ENCODE data around the gene PPP1R15A.
A peak's percentile ranks its signal among the peaks of the same experiment; 100 is the strongest.
"Not testable (repeated sequence)": the region's sequence is repeated elsewhere in the genome, so short reads cannot be mapped to it uniquely, and the experiment has no call there.

PPP1R15A gene

DNA sequence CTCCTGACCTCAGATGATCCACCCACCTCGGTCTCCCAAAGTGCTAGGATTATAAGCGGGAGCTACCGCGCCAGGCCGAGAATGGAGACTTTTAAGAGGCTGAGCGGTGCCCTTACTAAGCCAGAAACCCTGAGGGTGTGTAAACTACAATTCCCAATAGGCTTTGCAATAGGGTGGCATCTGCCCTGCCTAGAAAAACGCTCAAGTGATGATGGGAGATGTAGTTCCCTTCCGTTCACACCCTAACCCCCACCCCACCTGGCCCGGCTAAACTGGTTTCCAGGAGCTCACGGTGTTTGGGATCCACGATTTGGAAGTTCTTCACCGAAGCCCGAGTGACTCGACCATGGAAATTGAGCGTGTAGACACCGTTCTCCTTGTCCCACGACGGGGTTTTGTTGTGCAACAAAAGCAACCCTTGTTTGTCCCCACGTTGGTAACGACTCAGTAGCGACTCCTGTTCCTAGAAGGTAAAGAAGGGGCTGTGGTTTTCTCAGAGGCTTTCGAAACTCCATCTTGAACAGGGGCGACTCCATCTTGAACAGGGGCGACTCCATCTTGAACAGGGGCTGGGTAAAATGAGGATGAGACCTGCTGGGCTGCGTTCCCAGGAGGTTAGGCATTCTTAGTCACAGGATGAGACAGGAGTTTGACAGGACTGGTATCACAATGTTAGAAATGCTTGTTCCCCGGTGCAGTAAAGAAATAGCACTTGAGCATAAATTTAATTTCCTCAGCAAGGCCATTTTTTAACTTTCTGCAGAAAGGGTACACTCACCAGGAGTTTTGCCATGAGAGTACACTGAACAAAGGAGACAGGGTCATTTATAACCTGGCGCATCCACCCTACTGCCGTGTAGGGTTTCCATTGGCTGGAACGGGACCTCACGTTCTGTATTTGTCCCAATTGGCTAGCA, 9.8 kb downstream of the PPP1R15A start:
- peak; percentile 39 for DNase-seq (ENCODE audit: low read depth)

DNA sequence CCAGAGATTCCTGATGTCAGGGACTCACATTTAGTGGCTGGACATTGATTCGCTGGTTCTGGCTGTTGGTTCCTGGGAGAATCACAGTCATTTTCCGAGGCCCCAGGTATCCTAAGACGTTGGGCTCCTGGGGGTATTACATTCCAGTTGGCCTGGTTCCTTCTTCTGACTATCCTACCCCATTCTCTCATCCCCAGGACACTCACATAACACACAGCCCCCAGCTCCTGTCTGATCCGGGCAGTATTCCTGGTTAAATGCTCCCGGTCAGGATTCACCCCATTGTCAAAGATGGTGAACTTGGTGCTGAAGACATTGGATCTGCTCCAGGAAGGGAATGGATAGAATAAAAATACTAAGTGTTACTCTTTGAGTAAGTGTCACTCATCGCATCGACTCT, 11.5 kb downstream of the PPP1R15A start:
- DNase-seq (ENCODE audit: low read depth), result no peak

DNA sequence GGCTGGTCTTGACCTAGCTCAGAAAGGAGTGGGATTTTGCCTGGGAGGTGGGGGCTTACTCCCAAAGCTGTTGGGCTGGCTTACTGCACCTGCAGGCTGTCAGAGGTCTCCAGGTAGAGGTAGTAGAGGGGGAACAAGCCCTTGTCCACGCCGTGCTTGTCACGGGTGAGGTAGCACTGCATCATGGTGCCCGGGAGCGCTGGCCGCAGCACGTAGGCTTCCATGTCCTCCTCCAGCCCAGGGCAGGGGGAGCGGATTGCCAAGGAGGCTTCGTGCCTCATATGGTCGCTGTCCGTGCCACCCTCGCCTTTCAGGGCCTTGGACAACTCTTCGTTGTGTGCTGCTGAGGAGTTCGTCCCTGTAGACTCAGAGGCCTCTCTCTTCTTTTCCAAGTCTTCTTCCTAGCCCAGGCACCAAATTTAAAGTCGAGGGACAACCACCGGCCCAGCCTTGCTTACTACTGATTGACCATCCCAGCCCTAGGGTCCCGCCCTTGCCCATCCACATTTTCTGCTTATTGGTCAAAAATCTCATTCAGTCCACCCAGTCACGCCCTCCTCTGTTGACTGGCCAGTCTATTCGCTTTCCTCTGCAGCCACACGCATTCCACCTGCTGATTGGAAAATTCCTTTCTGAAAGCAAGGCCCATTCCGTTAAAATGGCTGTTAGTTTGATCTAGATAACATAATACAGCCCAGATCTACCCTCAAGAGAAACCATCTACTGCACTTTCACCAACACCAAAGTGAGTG, 15.8 kb downstream of the PPP1R15A start:
- no peak for DNase-seq (ENCODE audit: low read depth)

DNA sequence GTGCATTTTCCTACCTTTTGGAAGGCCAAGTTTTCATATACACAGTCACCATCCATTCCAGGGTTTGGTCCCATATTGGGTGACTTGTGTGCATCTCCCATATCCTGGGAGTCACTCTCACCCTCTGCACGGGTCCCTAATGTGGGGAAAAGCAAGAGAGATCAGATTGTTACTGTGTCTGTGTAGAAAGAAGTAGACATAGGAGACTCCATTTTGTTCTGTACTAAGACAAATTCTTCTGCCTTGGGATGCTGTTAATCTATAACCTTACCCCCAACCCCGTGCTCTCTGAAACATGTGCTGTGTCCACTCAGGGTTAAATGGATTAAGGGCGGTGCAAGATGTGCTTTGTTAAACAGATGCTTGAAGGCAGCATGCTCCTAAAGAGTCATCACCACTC, 17.3 kb downstream of the PPP1R15A start:
- not testable (repeated sequence) for DNase-seq (ENCODE audit: low read depth)

DNA sequence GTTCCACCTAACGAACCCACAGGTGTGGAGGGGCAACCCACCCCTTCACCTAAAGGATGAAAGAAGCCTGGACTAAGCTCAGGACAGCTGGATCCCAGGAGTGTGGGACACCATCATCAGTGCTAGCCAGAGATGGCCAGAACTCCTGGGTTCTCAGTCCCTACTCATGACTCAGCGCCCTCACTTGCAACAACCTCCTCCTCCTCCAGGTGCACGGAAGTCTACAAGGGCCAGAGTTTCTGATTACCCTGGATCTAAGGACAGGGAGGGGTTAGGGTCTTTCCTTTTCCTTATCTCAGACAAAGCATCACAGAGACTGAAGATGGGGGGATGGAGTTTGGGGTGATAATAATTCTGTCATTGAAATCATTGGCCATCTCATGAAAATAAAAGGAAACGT, 18.3 kb downstream of the PPP1R15A start:
- no peak for DNase-seq (ENCODE audit: low read depth)

DNA sequence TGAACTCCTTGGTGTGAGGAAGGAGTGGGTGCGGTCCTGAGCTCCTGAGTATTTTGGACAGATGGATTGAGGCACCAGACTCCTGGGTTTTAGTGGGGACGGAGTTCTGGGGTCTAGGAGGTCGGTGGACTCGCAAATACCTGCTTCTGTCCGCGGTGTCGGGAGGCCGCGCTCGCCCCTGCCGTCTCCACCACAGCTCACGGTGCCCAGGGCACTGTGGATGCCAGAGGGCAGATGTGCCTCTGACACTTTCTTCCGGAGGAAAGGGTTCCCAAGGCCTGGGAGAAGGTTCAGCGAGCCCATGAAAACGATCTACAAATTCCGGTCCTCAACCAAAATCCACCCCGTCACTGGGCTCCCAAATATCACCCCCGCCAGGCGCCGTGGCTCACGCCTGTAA, 23.0 kb downstream of the PPP1R15A start:
- DNase-seq (ENCODE audit: low read depth), result no peak

DNA sequence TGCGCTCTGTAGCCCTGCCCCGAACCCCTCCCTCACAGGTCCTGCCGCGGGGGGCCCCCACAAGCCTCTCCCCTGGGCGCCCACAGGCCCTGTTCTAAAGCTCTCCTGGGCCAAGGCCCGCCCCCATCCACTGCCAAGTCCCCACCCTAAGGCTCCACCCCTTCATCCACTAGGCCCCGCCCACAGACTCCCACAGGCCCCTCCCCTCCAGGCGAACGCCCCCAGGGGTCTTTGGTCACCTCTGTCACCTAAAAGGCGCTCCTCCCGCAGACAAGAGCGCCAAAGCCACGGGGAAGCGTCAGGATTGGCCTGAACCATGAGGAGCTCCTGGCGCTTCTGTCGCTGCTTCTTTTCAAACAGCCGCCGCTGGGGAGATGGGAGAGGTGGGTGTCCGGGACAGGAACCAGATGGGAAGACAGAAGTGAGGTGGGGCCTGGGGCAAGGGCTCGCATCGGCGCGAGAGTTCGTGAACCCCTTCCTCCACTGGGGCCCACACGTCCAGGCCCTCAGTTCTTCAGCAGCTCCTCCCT, 24.0 kb downstream of the PPP1R15A start:
- peak; percentile 57 for DNase-seq (ENCODE audit: low read depth)

DNA sequence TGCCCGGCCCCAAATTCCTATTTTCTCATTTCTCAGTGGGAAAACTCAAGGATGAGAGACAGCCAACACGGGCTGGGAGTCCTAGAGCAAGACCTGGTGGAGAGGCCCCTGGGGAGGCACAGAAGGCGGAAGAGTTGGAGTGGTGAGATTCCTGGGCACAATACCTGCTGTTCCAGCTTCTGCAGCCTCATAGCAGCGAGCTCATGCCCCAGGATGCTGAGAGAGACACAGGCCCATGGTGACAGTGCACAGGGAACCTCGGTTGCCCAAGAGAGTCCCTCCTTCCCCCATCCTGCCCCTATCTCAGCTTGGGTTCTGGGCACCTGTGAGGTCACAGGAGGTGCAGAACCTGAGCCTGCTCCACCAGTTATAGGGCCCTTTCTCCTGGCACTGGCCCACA, 25.0 kb downstream of the PPP1R15A start:
- no peak for DNase-seq (ENCODE audit: low read depth)

DNA sequence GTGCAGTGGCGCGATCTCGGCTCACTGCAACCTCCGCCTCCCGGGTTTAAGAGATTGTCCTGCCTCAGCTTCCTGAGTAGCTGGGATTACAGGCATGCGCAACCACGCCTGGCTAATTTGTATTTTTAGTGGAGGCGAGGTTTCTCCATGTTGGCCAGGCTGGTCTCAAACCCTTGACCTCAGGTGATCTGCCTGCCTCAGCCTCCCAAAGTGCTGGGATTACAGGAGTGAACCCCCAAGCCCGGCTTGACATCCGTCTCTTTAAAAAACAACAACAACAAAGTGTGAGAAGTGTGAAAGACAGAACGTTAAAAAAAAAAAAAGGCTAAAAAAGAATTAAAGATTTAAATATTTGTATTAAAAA, 27.1 kb downstream of the PPP1R15A start:
- not testable (repeated sequence) for DNase-seq (ENCODE audit: low read depth)

DNA sequence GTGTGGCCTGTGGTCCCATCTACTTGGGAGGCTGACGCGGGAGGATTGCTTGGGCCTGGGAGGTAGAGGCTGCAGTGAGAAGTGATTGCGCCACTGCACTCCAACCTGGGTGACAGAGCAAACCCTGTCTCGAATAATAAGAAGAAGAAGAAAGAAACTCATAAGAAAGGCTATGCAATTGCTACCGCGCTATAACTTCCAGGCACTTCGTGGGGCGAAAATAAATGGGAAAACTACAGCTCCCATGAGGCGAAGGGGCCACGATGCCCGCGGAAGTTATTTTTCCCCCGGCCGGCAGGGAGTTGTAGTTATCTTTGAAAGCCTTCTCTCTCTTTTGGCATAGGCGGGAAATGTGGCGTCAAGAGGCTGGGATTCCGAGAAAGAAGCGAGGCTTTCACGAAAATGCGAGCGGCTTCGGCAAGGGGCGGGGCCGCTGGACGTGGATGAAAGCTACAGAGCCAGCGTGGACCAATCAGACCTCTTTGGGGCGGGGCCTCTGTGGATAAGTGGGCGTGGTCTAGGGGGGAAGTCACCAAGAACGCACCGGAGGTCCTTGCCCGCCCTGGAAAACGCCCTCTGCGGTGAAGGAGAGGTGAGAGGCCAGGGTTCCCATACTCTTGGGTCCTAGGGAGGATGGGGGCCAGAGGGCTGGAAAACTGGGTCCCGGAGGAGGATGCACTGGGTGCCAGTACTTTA, 27.7 kb downstream of the PPP1R15A start, which contains the start of gene NUCB1:
TSS of gene NUCB1 (plus strand) at position 532 of the 696 bp plus-strand sequence. CDS start 485 bp downstream, outside the sequence.
- DNase-seq (ENCODE audit: low read depth), result peak; percentile 99

DNA sequence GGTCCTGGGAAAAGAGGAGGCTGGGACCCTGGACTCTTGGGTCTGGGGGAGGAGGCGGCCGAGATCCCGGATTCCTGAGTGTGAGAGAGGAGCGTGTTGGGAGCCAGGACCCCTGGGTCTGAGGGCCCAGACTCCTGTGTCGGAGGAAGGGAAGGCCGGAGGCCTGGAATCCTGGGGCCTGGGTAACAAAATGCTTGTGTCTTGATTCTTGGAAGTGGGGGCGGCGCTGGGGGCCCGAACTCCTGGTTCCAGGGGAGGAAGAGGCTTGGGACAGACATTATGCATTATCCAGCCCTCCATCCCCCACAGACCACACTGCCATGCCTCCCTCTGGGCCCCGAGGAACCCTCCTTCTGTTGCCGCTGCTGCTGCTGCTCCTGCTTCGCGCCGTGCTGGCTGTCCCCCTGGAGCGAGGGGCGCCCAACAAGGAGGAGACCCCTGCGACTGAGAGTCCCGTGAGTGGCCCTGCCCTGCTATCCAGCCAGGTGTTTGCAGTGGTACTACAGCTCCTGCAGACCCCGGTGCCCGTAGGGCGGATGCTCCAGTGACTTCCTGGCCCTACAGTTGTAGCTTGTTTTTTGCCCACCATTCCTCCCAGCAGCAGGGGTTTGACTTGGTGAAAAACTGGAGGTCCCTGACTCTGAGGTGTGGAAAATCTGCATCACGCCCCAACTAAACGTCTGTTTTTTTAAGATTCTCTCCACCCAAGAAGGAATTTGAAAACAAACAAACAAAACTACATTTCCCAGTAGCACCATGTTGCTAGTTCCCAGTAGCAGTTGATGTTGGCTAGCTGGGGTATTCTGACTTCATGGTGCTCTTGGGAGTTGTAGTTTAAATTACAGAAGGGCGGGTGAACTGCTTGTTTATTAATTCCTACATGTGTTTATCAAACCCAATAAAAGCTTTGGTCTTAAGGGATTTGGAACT, 28.5 kb downstream of the PPP1R15A start:
- peak; percentile 57 for DNase-seq (ENCODE audit: low read depth)

DNA sequence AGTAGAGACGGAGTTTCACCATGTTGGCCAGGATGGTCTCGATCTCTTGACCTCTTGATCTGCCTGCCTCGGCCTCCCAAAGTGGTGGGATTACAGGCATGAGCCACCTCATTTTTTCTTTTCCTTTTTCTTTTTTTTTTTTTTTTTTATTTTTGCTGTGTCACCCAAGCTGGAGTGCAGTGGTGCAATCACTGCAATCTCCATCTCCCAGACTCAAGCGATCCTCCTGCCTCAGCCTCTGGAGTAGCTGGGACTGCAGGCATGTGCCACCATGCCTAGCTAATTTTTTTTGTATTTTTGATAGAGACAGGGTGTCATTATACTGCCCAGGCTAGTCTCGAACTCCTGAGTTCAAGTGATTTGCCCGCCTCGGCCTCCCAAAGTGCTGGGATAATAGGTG, 30.1 kb downstream of the PPP1R15A start:
- DNase-seq (ENCODE audit: low read depth), result not testable (repeated sequence)

DNA sequence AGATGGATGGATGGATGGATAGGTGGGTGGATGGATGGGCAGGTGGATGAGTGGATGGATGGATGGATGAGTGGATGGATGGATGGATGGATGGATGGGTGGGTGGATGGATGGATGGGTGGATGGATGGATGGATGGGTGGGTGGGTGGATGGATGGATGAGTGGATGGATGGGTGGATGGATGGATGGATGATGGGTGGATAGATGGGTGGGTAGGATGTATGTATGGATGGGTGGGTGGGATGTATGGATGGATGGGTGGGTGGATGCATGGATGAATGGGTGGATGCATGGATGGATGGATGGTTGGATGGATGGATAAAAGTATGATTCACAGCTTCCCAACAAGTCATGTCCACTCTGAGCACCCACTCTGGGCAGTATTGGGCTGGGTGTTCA, 31.6 kb downstream of the PPP1R15A start:
- DNase-seq (ENCODE audit: low read depth), result not testable (repeated sequence)

DNA sequence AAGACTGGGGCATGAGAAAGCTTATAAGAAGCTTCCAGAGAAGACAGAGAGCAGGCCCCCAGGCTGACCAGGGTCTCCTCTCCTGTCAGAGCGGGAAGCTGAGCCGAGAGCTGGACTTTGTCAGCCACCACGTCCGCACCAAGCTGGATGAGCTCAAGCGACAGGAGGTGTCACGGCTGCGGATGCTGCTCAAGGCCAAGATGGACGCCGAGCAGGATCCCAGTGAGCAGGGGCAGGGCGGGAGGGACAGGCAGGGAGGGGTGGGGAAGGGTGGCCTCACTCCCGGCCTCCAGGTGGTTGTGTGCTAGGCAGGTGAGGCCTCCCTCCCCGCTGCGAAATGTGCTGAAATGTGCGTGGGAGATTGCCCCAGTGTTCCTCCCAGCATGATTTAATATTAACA, 33.4 kb downstream of the PPP1R15A start:
- DNase-seq (ENCODE audit: low read depth), result no peak

DNA sequence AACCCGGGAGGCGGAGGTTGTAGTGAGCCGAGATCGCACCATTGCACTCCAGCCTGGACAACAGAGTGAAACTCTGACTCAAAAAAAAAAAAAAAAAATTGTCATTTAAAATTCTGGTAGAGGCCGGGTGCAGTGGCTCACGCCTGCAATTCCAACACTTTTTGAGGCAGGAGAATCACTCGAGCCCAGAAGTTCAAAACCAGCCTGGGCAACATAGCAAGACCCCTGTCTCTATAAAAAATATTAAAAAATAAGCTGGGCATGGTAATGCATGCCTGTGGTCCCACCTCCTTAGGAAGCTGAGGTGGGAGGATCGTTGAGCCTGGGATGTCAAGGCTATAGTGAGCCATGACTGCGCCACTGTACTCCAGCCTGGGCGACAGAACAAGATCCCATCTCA, 34.1 kb downstream of the PPP1R15A start:
- DNase-seq (ENCODE audit: low read depth), result no peak

DNA sequence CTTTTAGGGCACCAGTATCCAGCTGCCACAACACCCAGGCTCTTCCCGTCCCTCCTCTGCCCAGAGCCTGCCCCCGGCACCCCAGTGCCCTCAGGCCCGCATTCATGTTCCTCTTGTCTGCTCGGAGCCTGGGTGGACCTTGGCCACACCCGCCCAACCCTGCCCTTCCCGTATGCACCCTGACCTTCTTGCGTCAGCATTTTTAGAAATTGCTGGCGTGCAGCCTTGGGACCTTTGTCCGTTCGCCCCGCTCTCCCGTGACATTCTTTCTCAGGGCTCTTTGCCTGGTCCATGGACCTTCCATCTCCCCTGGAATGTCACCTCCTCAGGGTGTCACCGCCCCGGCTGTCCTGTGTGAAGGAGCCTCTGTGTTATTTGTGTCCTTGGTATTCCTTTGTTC, 35.5 kb downstream of the PPP1R15A start:
- no peak for DNase-seq (ENCODE audit: low read depth)

DNA sequence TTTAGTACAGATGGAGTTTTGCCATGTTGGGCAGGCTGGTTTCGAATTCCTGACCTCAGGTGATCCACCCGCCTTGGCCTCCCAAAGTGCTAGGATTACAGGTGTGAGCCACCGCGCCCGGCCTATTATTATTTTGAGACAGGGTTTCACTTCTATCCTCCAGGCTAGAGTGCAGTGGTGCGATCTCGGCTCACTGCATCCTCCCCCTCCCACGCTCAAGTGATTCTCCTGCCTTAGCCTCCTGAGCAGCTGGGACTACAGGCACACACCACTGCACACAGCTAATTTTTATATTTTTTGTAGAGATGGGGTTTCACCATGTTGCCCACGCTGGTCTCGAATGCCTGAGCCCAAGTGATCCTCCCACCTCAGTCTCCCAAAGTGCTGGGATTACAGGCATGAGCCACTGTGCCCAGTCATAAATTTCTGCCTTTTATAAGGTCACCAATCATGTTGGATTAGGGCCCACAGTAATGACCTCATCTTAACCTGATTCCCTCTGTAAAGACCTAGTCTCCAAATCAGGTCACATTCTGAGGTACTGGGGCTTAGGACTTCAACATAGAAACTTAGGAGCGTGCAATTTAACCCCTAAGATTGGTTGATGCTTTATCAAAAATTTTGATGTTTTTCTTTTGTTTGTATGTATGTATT, 37.3 kb downstream of the PPP1R15A start:
- DNase-seq (ENCODE audit: low read depth), result not testable (repeated sequence)

DNA sequence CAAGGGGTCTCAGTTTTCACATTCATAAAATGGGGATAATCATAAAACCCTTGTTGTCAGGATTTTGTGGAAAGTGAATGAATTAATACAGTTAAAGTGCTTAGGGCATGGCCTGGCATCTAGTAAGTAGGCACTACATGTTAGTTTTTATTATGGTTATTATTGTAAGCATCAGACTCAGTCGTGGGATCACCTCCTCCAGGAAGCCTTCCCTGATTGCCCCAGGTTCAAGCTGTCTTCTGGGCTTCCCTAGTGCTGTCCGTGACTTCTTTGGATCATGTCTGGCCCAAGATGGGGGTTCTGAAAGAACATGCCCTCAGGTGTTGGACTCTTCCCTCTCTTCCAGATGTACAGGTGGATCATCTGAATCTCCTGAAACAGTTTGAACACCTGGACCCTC, 38.6 kb downstream of the PPP1R15A start:
- no peak for DNase-seq (ENCODE audit: low read depth)

DNA sequence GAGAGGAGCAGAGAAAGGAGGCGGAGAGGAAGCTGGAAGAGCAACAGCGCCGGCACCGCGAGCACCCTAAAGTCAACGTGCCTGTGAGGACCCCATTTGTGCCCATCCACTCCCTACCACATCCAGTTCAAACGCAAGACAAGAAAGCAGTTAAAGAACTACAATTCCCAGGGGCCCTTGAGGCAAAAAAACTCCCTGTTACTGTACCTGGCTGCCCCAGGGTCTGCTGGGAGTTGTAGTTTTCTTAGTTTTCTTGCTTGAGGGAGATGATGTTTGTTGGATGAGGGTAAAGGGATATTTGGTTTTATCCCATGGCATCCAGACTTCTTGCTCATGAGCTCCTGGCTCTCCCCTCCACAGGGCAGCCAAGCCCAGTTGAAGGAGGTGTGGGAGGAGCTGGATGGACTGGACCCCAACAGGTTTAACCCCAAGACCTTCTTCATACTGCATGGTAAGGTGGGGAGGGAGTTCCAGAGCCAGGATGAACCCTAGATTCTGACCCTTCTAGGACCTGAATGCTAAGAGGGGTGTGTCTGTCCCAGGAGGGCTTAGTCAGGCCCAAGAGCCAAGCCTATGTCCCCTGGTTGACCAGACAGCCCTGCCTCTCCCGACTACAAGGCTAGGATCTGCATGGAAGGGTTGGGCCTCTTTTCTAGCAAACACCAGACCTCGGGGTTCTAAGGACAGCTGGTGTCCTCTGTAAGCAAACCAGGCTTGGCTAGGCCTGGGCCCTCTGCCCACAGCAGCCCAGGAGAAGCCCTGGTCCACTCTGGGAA, 41.1 kb downstream of the PPP1R15A start:
- no peak for DNase-seq (ENCODE audit: low read depth)

DNA sequence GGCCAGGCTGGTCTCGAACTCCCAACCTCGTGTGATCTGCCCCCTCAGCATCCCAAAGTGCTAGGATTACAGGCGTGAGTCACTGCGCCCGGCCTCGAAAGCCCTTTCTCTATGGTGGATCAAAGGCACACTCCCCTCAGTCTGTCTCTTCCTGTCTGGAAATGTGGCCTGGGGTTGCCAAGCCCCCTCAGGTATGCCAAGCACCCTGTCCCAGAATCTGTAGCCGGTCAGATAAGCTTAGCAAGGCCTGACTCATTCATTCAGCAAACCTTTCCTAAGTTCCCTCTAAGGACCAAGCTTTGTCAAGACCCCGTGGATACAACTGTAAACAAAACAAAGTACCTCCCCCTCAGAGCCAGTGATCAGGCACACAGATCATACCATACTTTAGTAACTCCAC, 42.0 kb downstream of the PPP1R15A start:
- DNase-seq (ENCODE audit: low read depth), result no peak
